GM06990 (cell line): ENCODE results near the gene MMP23B.

Experiments
- DNase-seq: peaks from one replicate; pipeline ENCODE4 v3.0.0-alpha.2; 2011; ENCODE audit not compliant: insufficient read length; ENCODE audit errors: extremely low read depth
- H3K27me3 ChIP-seq: replicated peaks from 2 replicates; pipeline ENCODE4 v1.6.0; 2011; ENCODE audit warnings: low read length; ENCODE audit not compliant: control insufficient read depth, insufficient read depth
- H3K36me3 ChIP-seq: 2 replicates; pipeline ENCODE4 v1.5.1; 2011; ENCODE audit warnings: low read length; ENCODE audit not compliant: control insufficient read depth, insufficient read depth
- H3K4me3 ChIP-seq: replicated peaks from 2 replicates; pipeline ENCODE4 v1.5.1; 2011; ENCODE audit warnings: low read depth, mild to moderate bottlenecking, control low read depth, low read length
- CTCF ChIP-seq: IDR thresholded peaks from 2 replicates; pipeline ENCODE4 v1.5.1; 2011; ENCODE audit warnings: low read length, control low read depth, mild to moderate bottlenecking, inconsistent platforms; ENCODE audit not compliant: insufficient read depth, poor library complexity, severe bottlenecking

The MMP23B gene

GRCh38 chr1:1602304-1602967 lies 29.5 kb upstream of the MMP23B start:
- no peaks in the 10 kb centered on the region for H3K27me3 ChIP-seq
- DNase-seq: no peak

DNA sequence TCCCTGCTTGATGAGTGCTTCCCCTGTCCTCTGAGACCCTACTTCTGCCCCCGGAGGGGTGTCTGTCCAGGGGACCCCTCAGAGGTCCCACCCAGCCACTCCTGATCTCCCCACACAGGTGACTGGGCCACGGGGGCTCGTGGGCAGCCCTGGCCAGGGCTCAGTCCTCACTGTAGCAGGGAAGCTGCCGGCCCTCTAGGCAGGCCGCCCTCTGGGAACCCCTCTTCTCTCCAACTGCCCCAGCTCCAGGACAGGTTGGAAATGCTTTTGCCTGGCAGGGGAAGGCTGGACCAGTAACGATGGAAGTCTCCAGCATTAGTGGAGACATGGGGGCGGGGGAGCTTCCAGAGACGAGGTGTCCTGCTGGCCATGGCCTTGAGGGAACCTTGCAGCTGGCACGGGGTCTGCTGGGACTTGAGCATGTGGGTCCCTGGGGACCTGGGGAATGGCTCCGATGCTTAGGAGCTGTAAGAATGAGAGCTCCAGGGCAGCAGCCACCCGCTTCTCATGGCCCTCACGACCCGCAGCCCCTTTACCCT lies 28.9 kb upstream of the MMP23B start:
- DNase-seq: no peak
- Histone ChIP-seq H3K36me3 (no peaks in the 10 kb centered on the region), H3K27me3 (no peaks in the 10 kb centered on the region), H3K4me3 (no peak overlapping the region)
- TF ChIP-seq CTCF: no peak

More at GRCh38 chr1:1602304-1602967, 29.5 kb upstream of the MMP23B start:
- Histone ChIP-seq H3K4me3 (no peak overlapping the region; the same call in 1 of the 2 replicates), H3K36me3 (no peaks in the 10 kb centered on the region)
- TF ChIP-seq CTCF: no peak

DNA sequence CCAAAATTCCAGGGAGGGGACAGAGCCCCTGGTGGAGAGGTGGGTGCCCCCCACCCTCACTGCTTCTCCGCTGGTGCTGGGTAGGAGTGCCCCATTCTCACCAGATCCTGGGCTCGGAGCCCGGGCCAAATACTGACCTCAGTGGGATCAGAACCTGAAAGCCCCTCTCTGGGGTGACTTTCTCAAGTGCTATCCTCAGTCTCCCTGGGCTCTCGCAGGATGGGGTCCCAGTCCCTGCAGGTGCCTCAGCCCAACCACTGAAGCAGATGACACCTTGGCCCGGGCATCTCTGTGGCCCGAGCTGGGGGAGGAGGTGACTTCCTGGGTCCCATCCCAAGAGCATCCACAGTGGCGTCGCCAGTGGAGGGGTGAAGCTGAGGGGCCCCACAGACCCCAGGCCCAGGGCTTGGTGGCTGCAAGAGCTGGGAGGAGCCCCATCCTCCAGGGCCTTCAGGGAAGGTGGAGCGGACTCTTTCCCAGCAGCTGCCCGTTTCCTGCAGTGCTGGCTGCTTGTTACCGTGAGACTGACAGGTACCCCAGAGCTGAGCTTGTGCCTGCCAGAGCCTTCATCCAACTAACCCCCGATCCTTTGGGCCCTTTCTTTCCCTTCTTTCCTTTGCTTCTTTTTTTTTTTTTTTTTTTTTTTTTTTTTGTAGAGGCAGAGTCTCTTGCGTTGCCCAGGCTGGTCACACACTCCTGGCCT lies 28.2 kb upstream of the MMP23B start:
- Histone ChIP-seq H3K4me3 (no peak overlapping the region), H3K27me3 (no peaks in the 10 kb centered on the region), H3K36me3 (no peaks in the 10 kb centered on the region)
- no peak for TF ChIP-seq CTCF
- DNase-seq: no peak

- H3K27me3 ChIP-seq: no peaks in the 10 kb centered on the region
- DNase-seq: no peak
- no peak overlapping the region for H3K4me3 ChIP-seq
- no peak for TF ChIP-seq CTCF
- H3K36me3 ChIP-seq: no peaks in the 10 kb centered on the region
These were observed 27.5 kb upstream of the MMP23B start for GRCh38 chr1:1604374-1605033.

DNA sequence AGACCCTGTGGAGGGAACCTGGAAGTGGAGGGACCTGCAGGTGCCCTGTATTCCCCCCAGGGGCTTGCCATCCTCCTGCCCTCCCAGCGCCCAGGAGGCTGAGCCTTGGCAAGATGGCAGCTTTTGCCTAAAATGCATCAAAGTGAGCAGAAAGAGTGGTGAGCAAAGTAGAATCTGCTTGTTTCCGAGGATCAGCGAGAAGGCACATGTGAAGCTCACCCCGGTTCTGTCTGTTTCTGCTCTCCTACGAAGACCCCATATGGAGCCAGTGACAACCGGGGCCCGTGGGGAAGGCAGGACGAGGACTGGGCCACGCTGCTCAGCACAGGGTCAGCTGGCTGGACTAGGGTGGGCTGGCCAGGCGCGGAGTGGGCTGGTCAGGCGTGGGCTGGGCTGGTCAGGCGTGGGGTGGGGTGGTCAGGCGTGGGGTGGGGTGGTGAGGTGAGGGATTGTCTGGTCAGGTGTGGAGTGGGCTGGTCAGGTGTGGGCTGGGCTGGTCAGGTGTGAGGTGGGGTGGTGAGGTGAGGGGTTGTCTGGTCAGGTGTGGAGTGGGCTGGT lies 26.9 kb upstream of the MMP23B start:
- Histone ChIP-seq H3K4me3 (no peak overlapping the region), H3K36me3 (no peaks in the 10 kb centered on the region), H3K27me3 (no peaks in the 10 kb centered on the region)
- TF ChIP-seq CTCF: no peak
- no peak for DNase-seq
